Vagina (tissue), 2 donors: ENCODE data around the gene IQSEC3. TPM values are rescaled to one million over a fixed set of nuclear protein-coding genes. Genes with fewer than 3 reads are reported as not detected.

Experiments used
- DNase-seq, 2 donors: peaks; one replicate each; pipeline ENCODE4 v3.0.0-alpha.2; 2017; ENCODE audit errors: extremely low spot score in 2 of 2
- H3K27ac ChIP-seq: fragments of 200-600 bp; sonication (generic); one replicate; pipeline ENCODE4 v1.5.1; 2019
- H3K27me3 ChIP-seq: fragments of 200-600 bp; sonication (generic); one replicate; pipeline ENCODE4 v1.5.1; 2019
- H3K36me3 ChIP-seq, 2 donors: fragments of 200-600 bp; sonication (generic); one replicate each; pipeline ENCODE4 v1.5.1; 2017 to 2019
- H3K4me1 ChIP-seq: fragments of 200-600 bp; sonication (generic); one replicate; pipeline ENCODE4 v1.5.1; 2019
- H3K4me3 ChIP-seq, 2 donors: fragments of 200-600 bp; sonication (generic); 1 replicate in 1 of 2; 2 replicates in 1 of 2; pipeline ENCODE4 v1.5.1; 2016 to 2019
- H3K9me3 ChIP-seq: fragments of 200-600 bp; sonication (generic); one replicate; pipeline ENCODE4 v1.5.1; 2019
- POLR2A ChIP-seq, 2 donors: fragments of 450-650 bp; IDR thresholded peaks; one replicate each; pipeline ENCODE4 v1.6.1; 2017; ENCODE audit warnings: antibody characterized with exemption in 2 of 2, mild to moderate bottlenecking in 2 of 2, moderate library complexity in 2 of 2
- POLR2AphosphoS5 ChIP-seq, 2 donors: sonication (generic); formaldehyde crosslinking; IDR thresholded peaks; one replicate each; pipeline ENCODE4 v1.9.0; 2017; ENCODE audit warnings: antibody characterized with exemption in 2 of 2, mild to moderate bottlenecking in 2 of 2, low read depth in 1 of 2; ENCODE audit not compliant: insufficient read depth in 1 of 2
- intact Hi-C: fragments of 100-400 bp; cut with DNase I; formaldehyde crosslinking; loops from one replicate; pipeline ENCODE4 v1.15.1; 2023
- total RNA-seq: library from RNA; depleted of rRNA; stranded (reverse); fragments of >200 nt; gene quantifications from one replicate; pipeline ENCODE4 v1.2.3, GENCODE V29; 2016
- TF ChIP-seq, protein P1 (sequence below), 3 experiments: fragments of 450-650 bp in 2 of 3; fragments of 200-600 bp in 1 of 3; sonication (generic) in 1 of 3; IDR thresholded peaks; one replicate each; pipeline ENCODE4 v1.5.1; 2017 to 2019; ENCODE audit warnings: antibody characterized with exemption in 3 of 3, mild to moderate bottlenecking in 2 of 3, moderate library complexity in 2 of 3

The IQSEC3 gene
- total RNA-seq, 1 donor from 2014 or later, result 1.7 TPM

DNA sequence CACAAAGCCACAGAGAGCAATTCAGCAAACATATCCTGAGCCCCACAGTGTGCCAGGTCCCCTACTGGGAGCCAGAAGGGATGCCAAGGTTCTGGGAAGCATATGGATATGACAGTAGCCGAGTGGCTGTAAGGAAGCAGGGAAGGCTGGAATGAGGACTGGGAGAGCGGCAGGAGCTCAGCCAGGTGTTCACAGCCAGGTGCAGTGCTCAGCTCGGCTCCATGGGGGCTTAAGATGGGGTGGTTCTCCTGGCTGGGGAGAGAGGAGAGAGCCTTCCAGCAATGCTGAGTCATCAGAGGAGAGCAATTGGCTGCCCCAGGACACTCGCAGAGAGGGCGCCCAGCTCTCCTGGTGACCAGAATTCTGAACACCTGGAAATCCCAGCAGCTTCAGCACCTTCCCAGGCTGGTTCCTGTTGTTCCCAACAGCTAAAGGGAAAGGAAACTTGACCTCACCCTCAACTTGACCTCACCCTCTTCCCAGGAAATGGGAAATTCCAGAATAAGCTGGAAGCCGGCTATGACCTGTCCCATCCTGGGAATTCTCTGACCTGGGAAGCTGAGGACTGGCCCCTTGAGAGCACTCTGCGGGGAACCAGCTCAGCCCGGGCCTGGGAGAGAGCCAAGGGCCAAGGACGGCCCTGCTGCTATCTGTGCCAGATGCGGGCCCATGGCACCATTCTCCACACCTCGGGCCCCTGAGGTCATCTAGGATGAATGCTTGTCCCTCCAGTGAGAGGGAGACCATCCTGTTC is 112.7 kb downstream of the IQSEC3 start:
- TF ChIP-seq, protein P1, sequence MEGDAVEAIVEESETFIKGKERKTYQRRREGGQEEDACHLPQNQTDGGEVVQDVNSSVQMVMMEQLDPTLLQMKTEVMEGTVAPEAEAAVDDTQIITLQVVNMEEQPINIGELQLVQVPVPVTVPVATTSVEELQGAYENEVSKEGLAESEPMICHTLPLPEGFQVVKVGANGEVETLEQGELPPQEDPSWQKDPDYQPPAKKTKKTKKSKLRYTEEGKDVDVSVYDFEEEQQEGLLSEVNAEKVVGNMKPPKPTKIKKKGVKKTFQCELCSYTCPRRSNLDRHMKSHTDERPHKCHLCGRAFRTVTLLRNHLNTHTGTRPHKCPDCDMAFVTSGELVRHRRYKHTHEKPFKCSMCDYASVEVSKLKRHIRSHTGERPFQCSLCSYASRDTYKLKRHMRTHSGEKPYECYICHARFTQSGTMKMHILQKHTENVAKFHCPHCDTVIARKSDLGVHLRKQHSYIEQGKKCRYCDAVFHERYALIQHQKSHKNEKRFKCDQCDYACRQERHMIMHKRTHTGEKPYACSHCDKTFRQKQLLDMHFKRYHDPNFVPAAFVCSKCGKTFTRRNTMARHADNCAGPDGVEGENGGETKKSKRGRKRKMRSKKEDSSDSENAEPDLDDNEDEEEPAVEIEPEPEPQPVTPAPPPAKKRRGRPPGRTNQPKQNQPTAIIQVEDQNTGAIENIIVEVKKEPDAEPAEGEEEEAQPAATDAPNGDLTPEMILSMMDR (IDR thresholded peaks at IDR 0.05), result no peak
- TF ChIP-seq POLR2A (IDR thresholded peaks at IDR 0.05) (no peak), POLR2AphosphoS5 (IDR thresholded peaks at IDR 0.05; ENCODE audit: insufficient read depth in 1 of 2, low read depth in 1 of 2) (no peak)
- H3K4me1 ChIP-seq, result peaks cover 9% of the 10 kb centered on the region
- no peaks in the 10 kb centered on the region for H3K27me3 ChIP-seq
- intact Hi-C loops, result no loop called here
- DNase-seq, result no peak
- H3K27ac ChIP-seq, result no peak overlapping the region
- H3K4me3 ChIP-seq, result no peak overlapping the region
- H3K9me3 ChIP-seq, result no peaks in the 10 kb centered on the region
- no peaks in the 10 kb centered on the region for H3K36me3 ChIP-seq

DNA sequence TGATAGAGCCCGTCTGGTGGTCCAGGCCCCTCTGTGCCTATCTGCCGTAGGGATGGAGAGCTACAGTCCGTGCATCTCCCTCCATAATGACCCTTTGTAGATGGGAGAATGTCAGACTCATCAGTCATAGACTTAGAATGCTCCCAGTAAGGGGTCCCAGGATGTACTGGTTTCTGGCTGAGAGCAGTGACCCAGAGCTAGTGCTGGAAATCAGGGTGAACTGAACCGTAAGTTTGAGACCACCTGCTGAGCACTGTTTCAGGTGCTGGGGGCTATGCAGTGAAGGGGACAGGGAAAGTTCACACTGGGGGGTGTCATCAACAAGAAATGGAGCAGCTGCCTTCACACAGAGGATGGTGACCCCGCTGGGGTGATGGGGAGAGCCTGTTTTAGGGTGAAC is 113.3 kb downstream of the IQSEC3 start:
- DNase-seq, result no peak
- Histone ChIP-seq H3K4me1 (peaks cover 9% of the 10 kb centered on the region), H3K27ac (no peak overlapping the region), H3K36me3 (no peaks in the 10 kb centered on the region), H3K4me3 (no peak overlapping the region), H3K27me3 (no peaks in the 10 kb centered on the region), H3K9me3 (no peaks in the 10 kb centered on the region)
- intact Hi-C loops, result no loop called here
- TF ChIP-seq, protein P1 (IDR thresholded peaks at IDR 0.05), result no peak
- no peak for TF ChIP-seq POLR2A (IDR thresholded peaks at IDR 0.05)
- no peak for TF ChIP-seq POLR2AphosphoS5 (IDR thresholded peaks at IDR 0.05; ENCODE audit: insufficient read depth in 1 of 2, low read depth in 1 of 2)

- no peak overlapping the region for H3K27ac ChIP-seq
- TF ChIP-seq, protein P1 (IDR thresholded peaks at IDR 0.05), result no peak
- no peak for TF ChIP-seq POLR2A (IDR thresholded peaks at IDR 0.05)
- no peak for TF ChIP-seq POLR2AphosphoS5 (IDR thresholded peaks at IDR 0.05; ENCODE audit: insufficient read depth in 1 of 2, low read depth in 1 of 2)
Observed at GRCh38 chr12:180445-180844, 113.9 kb downstream of the IQSEC3 start.

GRCh38 chr12:181921-182320 is 115.4 kb downstream of the IQSEC3 start:
- Histone ChIP-seq H3K27me3 (no peaks in the 10 kb centered on the region), H3K9me3 (no peaks in the 10 kb centered on the region), H3K27ac (no peak overlapping the region), H3K36me3 (no peaks in the 10 kb centered on the region), H3K4me1 (no peaks in the 10 kb centered on the region), H3K4me3 (no peak overlapping the region)
- intact Hi-C loops, result no loop called here
- TF ChIP-seq, protein P1 (IDR thresholded peaks at IDR 0.05), result no peak
- TF ChIP-seq POLR2A (IDR thresholded peaks at IDR 0.05), result no peak
- TF ChIP-seq POLR2AphosphoS5 (IDR thresholded peaks at IDR 0.05; ENCODE audit: insufficient read depth in 1 of 2, low read depth in 1 of 2), result no peak
- DNase-seq, result no peak

More at GRCh38 chr12:180445-180844, 113.9 kb downstream of the IQSEC3 start:
- Histone ChIP-seq H3K9me3 (no peaks in the 10 kb centered on the region), H3K4me3 (no peak overlapping the region), H3K36me3 (no peaks in the 10 kb centered on the region), H3K4me1 (peaks cover 9% of the 10 kb centered on the region), H3K27me3 (no peaks in the 10 kb centered on the region)
- no peak for DNase-seq
- intact Hi-C loops, result no loop called here

DNA sequence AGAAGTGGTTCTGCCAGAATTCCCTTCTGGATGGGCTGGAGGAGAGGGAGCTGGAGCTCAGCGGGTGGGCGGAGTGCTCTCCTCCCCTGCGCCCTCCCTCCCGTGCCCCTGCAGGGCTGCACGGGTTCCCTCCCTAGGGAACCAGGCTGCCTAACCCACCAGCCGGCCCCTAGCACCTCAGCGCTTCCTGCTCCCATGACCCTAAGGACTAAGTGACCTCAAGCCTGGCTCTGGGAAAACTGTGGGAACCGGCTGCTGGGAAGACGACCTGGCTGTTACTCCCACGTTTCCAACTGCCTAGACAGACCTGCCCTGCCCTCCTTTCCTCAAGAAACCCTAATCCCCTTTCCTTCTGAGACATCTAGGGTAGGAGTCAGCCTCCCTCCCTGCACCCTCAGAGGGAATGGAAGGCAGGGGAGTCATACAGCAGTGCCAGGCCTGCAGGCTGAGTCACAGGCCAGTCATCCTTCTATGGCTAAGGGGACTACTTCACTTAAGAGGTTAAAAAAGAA is 115.9 kb downstream of the IQSEC3 start:
- TF ChIP-seq, protein P1 (IDR thresholded peaks at IDR 0.05), result no peak
- no peak for TF ChIP-seq POLR2A (IDR thresholded peaks at IDR 0.05)
- no peak for TF ChIP-seq POLR2AphosphoS5 (IDR thresholded peaks at IDR 0.05; ENCODE audit: insufficient read depth in 1 of 2, low read depth in 1 of 2)
- H3K36me3 ChIP-seq, result no peaks in the 10 kb centered on the region
- H3K27ac ChIP-seq, result no peak overlapping the region
- H3K27me3 ChIP-seq, result no peaks in the 10 kb centered on the region
- DNase-seq, result no peak
- H3K4me1 ChIP-seq, result no peaks in the 10 kb centered on the region
- intact Hi-C loops, result no loop called here
- no peak overlapping the region for H3K4me3 ChIP-seq
- H3K9me3 ChIP-seq, result no peaks in the 10 kb centered on the region
